GM18520 (cell line): ENCODE results near the gene PPP1R1A.

Experiments used
- ATAC-seq: cut with Tn5 transposase; IDR thresholded peaks from one replicate; pipeline ENCODE4 v1.9.1; 2021; ENCODE audit not compliant: unreplicated experiment

PPP1R1A gene

DNA sequence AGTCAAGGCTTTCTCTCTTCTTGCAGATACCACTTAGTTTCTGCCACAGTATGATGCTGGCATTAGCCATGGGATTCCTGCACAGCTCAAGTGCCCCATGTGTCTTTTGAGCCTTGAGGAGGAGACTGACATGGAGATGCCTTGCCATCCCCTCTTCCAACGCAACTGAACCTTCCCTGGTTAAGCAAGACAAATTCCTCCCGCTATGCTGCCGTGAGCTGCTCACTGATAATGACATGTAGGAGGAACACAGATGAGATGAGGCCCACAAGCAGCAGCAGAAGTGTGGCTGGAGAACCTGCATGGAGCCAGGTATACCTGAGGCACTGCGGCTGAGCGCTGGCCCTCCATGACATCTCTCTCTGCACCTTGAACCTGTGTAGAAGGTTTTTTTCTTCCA is 15.4 kb upstream of the PPP1R1A start:
- no peak for ATAC-seq

DNA sequence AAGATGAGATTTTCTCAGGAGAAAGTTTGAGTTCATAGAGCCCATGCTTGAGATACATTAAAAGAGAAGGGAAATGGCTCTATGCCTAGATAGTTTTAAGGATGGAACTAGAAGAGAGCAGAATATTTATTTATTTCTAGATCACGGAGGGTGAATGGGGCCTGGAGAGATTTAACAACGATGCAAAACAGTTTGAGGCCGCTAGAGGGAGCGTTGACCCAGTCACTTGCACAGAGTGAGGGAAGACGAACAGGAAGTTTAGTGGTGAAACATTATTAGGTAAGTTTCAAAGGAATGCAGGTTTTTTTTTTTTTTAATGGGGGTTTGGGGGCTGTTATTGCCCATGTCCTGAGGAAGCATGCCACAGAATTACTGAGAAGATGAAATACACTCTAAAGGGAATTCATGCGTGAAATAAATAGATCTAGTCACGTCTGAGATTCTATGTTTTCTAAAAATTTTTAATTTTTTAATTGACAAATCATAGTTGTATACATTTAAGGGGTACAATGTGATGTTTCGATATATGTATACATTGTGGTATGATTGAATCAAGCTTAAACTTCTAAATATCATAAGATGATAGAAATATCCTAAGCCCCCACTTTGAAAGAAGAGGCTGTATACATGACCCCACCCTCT is 14.8 kb upstream of the PPP1R1A start:
- ATAC-seq: peak; percentile 88

DNA sequence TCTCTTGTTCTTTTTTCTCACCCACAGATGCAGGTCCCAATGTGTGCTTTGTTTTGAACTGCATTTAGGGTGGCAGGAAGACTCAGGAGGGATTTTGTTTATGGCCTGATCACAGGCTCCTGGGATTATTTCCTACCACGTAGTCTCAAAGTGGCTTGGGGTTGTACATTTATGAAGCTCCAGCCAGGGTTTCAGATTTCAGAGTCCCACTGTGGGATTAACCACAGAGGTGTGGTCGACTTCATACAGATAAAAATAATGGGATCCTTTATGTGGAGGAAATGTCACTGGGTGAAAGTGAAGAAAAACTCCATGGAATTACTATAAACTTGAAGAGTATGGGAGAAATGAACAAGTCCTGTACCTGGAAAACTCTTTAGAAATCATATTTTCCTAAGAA is 14.2 kb upstream of the PPP1R1A start:
- no peak for ATAC-seq

DNA sequence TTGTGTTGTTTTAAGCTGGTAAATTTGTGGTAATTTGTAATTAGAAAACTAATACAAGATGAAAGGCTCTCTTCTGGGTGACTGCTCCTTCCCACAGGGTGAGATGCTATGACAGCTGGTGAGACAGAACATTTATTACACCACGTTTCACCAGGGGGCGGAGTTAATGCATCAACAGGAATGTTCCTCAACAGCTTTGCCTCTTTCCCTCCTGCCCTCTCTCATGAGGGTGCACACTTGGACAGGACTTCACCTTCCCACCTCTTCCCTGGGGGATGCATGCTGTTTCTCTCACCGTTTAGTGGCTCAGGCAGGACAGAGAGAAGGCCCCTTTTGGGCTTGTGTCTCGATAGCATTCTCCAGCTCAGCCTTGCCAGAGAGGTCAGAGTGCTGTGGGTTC is 13.4 kb upstream of the PPP1R1A start:
- no peak for ATAC-seq

DNA sequence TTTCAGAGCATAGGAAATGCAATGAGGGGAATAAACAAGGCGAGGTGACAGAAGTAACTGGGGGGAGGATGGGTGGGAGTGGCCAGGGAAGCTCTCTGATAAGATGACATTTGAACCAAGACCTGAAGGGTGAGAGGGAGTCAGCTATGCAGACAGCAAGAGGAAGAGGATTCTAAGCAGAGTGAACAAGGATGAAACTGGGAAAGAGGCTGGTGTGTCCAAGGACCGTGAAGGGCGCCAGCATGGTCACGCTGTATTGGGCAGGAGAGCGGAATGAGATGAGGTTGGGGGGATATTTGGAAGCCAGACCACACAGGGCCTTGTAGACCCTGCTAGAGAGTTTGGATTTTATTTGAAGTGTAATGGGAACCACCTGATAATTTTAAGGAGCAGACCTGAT is 10.5 kb upstream of the PPP1R1A start:
- no peak for ATAC-seq

DNA sequence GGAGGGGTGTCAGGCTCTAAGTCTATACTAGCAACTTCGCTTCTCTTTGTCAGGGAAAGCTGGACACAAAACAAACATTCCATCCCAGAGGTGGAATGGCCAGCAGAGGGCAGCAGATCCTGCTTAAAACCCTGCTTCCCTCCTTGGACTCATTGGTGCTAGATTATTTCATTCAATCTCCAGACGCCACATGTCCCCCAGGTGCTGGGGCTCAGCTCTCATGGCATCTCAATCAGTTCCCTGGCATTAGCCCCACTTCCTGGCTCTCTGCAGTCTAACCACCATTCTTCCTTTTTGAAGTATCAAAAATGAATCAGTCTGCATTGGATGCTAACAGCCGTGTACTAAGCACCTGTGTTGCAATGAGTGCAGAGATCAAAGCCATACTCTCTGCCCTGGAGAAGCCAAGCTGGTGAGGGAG is 8.1 kb upstream of the PPP1R1A start:
- no peak for ATAC-seq

DNA sequence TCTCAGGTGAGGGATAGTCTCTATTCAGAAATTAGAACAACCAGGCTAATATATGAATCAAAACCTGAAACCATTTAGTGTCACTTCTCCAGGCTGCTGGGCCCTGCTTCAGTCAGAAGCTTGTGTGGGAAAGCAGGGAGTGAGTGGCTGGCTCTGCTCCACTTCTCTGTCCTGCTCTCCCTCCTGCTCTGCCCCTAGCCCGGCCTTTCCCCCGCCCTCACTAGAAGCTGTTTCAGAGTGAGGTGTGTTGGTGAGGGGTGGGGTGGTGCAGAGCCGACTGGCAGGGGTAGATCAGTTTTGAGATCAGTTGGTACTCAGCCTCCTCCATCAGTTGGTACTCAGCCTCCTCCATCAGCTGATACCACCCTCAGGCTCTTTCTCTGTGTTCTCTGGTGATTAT is 7.0 kb upstream of the PPP1R1A start:
- ATAC-seq: no peak

DNA sequence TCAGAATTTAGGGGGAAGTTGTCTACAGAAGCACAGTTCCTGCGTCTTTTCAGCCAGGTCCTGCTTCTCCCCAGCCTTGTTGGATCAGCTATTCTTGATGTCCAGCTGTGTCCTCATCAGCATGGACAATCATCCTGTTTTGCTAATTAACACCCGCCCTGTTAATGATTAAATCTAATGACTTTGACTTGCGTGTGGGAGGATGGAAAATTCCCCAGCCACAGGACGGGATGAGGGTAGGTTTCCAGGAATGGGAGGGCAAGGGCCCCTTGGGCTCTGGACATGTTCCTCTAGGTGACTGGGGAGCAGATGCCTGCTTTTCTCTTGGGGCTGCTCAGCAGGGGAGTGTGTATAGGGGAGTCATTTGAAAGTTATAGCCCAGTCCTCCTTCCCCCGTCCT is 5.3 kb upstream of the PPP1R1A start:
- ATAC-seq: no peak

DNA sequence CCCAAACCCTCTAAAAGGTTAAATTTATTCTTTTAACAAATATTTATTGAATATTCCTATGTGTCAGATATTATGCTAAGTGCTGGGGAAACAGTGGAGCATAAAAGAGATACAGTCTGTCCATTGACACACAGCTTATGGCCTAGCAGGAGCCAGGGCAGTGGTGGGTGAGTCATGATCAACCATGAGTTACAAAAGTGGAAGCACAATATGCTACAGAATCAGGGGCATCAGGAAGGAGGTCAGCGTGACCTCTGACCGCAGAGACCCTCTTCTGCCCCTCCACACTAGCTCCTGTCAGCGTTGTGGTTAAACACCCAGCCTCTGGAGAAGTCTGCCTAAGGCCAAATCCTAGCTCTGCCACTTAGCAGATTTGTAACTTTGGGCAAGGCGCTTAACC is 4.7 kb upstream of the PPP1R1A start:
- ATAC-seq: no peak

DNA sequence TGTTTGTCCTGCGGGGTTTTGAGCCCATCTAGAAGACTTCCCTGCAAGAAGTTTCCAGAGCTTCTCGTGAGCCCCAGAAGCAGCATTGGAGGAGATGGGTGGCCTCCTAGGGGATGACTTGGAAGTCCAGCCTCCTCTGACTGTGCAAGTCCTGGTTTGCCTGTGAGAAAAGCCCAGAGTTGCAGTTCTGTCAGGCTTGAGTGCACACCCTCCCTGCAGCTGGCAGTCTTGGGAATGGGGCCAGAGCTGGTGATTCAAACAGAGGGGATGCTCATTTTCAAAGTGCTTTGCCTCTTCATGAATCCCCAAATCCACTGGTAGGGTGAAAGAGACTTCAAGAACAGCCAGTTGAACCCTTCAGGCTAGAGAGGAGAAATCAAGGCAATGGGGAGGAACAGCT is 3.9 kb upstream of the PPP1R1A start:
- ATAC-seq: no peak

DNA sequence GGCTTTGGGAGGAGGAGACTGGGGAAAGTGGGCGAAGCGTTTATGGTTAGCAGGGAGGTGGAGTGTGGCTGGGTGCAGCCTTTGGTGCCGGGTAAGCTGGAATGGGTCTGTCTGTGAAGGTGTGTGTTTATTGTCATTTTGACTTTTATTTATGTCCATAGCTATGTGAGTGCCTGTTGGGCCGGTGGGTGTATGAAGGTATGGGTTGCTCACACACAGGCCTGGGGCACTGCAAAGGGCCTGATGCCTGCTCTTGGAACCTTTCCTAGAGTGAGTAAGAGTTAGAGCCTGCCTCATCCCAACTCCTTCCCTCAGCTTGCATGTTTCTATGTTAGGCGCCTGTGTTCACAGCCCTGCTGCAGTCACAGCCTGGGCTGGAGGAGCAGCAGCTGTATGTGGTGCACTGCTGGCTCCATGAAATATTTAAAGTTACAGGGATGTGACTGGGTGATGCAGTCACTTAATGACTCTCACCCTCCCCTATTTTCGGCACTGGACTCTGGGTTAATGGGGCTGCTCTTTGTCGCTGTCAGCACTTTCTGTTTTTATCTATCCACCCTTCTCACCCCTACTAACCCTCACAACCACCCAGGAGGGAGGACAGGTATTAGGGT is 2.6 kb upstream of the PPP1R1A start:
- no peak for ATAC-seq

DNA sequence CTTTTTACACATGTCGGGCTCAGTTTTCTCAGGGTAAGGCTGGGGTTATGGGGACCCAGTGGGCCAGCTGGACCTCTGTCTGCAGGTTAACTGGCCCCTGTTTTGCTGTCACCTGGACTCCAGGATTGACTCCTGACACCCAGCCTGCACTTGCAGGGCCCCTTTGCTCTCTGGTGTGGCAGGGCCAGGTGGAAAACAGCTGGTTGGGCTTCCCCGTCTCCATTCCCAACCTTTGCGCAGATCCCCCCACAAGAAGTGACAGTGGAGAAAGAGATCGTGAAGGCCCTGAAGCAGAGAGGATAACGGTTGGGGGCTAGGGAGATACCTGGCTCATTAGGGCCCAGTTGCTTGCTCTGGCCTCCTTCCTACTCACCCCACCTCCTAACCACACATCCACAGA is 1.5 kb upstream of the PPP1R1A start:
- ATAC-seq: no peak

DNA sequence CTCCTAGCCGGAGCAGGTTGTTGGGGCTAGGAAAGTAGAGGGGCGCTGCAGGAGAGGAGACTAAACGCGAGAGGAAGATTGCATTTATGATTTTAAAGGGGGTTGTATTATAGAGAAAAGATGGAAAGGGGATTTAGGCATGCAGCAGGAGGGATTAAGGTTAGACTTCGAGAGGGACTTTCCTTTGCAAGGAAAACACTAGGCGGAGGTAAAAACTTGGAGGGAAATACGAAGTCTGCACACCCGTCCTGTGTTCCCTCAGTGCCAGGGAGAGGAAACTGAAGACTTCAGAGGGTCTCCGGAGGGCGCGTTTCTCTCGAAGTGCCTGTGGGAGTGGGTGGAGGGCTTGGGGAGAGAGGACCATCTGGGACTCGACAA is 420 bp upstream of the PPP1R1A start:
- no peak for ATAC-seq

DNA sequence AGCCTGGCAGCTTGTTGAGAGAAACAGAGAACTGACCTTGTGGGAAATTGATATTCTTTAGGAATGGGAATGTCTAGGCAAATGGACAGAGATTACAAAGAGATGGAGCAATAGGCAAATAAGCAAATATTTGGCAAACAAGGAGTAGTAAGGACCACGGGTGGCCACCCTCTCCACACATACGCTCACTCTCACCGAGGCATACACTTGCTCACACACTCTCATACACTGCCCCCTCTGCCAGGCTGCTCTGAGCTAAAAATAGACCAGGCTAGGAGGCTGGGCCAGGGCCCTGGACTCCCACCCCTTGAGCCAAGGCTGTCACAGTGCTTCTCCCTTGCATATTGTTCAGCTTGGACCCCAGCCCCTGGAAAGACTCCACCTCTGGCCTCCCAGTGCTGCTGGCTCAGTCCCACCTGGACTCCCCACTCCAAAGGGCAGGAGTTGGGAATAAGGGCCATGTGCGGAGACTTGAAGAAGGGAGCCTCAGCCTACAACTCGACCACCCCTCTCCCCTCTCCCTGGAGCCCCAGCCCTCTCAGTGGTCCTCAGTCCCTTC is 1.1 kb downstream of the PPP1R1A start:
- ATAC-seq: no peak

DNA sequence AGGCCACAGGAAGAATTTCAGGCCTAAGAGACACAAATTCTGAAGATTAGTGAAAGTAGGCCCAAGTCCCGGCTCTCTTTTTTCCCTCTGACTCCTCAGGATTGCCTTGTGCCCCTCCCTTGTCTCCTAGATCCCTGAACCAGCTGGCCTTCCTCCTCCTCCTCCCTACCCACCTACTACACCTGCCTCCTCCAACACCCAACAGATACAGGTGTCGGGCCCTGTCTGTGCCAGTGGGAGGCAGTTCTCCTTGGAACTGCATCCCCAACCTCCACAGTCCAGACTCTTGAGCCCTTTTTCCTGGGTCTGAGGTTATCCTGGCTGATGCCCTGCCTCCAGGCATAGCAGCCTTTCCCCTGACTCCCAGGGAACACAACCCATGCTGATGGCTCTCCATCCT is 1.8 kb downstream of the PPP1R1A start:
- no peak for ATAC-seq

DNA sequence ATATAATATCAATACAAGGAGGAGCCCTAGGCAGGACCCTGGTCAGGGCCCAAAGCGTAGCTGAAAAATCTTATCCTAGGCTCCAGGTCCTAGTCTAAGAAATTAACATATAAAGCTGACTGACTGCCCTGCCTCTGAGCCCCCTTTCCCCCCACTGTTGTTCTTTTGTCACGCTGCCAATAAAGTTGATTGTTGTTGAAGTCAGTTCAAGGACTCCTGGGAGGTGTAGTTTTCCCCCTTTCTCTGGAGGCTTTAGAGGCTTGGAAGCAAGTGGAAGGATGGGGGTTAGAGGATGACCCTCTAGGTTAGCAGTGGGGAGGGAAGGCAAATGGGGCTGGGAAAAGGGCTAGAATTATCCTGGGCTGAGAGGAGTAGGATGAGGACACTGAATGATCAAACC is 3.2 kb downstream of the PPP1R1A start:
- ATAC-seq: no peak

DNA sequence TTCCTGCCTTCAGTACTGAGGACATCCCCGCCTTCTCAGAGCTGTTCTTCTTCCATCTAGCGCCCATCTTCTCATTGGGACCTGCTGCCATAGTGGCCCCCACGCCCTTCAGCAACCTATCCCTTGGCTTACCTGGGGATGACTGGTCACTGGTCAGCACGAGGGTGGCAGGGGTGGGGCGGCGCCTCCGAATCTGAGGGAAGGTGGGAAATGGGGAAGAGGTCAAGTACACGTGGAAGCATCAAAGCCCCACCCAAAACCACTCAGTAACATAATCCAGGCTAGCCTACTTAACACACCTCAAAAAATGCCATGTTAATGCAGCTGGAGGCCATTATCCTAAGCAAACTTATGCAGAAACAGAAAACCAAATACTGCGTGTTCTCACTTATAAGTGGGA is 4.3 kb downstream of the PPP1R1A start:
- ATAC-seq: no peak

DNA sequence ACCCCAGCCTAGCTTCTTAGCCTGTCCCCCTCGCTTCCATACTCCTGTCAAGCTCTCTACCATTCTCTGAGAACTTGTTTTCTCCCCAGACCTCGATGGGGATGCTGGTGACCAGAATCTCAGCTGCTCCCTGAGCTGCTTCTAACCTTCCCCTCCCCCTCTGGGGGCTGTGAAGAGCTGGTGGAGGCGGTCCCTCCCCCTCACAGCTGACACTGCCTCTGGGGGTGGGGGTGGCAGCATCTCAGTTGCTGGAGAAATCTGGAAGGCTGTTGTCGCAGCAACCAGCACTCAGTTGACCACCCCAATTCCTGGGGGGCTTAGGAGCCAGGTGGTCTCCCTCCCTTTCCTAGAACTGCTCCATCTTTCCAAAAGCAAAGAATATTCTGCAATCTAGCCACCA is 4.7 kb downstream of the PPP1R1A start:
- ATAC-seq: no peak

DNA sequence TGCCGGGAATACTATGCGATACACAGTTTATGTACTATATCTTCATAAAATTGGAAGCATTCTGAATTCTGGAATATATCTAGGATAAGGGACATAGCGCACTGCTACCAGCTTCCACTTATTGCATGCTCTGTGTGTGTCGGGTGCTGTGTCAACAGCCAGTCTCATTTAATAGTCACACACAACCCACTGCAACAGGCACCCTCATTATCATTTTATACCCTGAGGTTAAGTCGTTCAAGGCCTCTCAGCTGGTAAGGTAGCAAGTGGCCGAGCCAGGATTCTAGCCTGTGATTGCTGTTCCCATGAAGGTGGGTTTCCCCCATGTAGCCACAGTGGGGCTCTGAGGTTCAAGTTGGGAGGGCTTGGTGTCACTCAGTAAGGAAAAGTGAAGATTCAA is 7.0 kb downstream of the PPP1R1A start:
- ATAC-seq: no peak

DNA sequence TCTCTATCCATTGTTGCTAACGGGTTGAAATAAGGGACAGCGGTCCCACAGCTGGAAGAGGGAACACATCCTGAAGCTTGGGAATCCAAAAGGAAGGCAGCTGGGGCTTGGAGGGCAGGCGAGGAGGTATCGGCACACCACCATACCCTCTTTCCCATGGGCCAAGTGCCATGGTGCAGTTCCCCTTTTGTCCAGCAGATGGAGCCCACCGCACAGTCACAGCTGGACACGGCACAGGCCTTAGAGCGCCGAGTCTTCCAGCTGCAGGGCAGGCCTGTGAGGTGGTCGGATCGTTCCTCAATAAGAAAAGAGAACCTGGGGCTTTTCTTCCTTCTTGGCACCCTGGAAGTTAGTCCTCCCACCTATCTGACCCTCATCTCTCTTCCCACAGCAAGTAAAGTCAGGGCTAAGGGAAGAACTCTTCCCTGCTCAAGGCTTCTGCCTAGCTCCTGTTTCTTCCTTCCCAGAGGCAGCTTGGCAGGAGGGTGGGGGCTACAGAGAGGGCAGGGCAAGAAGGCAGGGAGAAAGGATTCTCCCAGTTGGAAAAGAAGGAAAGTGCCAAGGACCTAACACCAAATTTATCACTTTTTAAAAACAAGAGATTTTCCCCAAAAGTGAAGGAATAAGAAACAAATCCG is 8.6 kb downstream of the PPP1R1A start:
- ATAC-seq: peak; percentile 93

DNA sequence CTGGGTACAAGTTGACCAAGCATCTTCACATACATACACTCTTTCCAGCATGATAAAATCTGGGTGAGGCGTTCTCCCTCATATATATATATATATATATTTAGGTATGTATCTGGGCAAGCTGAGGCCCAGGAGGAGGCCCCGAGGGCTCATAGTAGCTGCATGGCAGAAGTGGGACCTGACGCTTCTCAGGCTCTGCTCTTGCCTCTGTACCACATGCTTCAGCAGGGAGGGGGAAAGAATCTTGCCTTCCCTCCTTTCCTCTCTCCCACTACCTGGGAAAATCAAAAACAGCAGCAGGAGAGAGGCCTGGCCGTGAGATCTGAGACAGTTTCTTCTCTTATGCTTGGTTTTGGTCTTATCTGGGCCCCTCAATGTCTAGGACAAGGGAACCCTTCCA is 9.2 kb downstream of the PPP1R1A start:
- ATAC-seq: no peak

DNA sequence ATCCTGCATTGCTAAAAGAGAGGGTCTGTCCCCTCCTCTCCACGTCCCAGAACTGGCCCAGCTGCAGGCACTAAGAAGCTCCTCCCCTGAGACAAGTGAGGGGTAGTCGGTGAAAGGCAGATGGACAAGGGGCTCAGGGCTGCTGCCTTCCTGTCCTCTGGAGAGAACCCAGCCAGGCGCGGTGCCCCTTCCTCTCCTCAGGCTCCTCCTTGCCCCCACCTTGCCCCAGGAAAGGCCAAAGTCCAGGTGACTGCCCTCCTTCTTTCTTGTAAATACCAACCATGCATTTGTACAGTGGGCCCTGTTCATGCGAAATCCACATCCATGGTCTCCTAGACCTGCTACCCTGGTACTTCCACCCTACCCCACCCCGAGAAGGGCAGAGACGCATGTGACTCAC is 9.7 kb downstream of the PPP1R1A start:
- ATAC-seq: no peak

DNA sequence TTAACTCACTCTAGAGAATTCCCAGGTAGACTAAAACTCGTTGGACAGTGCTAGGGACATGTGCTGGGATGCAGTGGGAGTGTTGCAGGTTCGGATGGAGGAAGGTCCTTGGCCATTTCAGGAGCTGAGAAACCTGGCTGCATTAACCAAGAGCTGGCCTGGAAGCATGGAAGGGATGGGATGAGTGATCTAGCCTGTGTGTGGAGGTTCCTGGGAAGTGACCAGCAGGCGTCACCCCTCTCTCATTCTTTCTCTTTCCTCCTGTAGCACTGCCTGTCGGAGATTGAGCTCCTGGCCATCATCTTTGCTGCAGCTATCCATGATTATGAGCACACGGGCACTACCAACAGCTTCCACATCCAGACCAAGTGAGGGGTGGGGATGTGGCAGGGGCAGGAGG is 15.6 kb downstream of the PPP1R1A start:
- ATAC-seq: no peak
